Measurements from ENCODE around the gene SLC25A46.

GRCh38 chr5:110802998-110803397 lies 64.2 kb downstream of the SLC25A46 start:
- TF ChIP-seq CTCF (conservative IDR thresholded peaks at IDR 0.05; ENCODE audit: low read length): no peak
- TF ChIP-seq EZH2phosphoT487 (IDR thresholded peaks at IDR 0.05; ENCODE audit: borderline replicate concordance): no peak

Measured in Loucy (cell line).